Measurements from ENCODE around the gene TTYH3.

The TTYH3 gene

GRCh38 chr7:2613098-2613930, 18.5 kb upstream of the TTYH3 start:
- Histone ChIP-seq H3K36me3 (ENCODE audit: control insufficient read depth, insufficient read depth, low read length) (no peaks in the 10 kb centered on the region), H3K4me1 (ENCODE audit: control insufficient read depth, insufficient read depth, low read length) (no peaks in the 10 kb centered on the region), H3K27ac (ENCODE audit: low read depth, low read length) (no peak overlapping the region), H3K27me3 (ENCODE audit: control insufficient read depth, insufficient read depth, low read length) (peaks cover 2% of the 10 kb centered on the region), H3K9ac (ENCODE audit: low read length) (no peak overlapping the region), H3K4me3 (ENCODE audit: low read length) (no peak overlapping the region)

GRCh38 chr7:2613931-2614600, 17.7 kb upstream of the TTYH3 start:
- no peak overlapping the region for H3K27ac ChIP-seq (ENCODE audit: low read depth, low read length)
- no peaks in the 10 kb centered on the region for H3K36me3 ChIP-seq (ENCODE audit: control insufficient read depth, insufficient read depth, low read length)
- no peaks in the 10 kb centered on the region for H3K4me1 ChIP-seq (ENCODE audit: control insufficient read depth, insufficient read depth, low read length)
- H3K27me3 ChIP-seq (ENCODE audit: control insufficient read depth, insufficient read depth, low read length), result peaks cover 2% of the 10 kb centered on the region
- H3K9ac ChIP-seq (ENCODE audit: low read length), result no peak overlapping the region
- H3K4me3 ChIP-seq (ENCODE audit: low read length), result peak overlapping the region; percentile 12

GRCh38 chr7:2614631-2615330, 17.0 kb upstream of the TTYH3 start:
- H3K27ac ChIP-seq (ENCODE audit: low read depth, low read length), result no peak overlapping the region
- H3K4me3 ChIP-seq (ENCODE audit: low read length), result peak overlapping the region; percentile 12
- no peaks in the 10 kb centered on the region for H3K36me3 ChIP-seq (ENCODE audit: control insufficient read depth, insufficient read depth, low read length)
- no peak overlapping the region for H3K9ac ChIP-seq (ENCODE audit: low read length)
- H3K4me1 ChIP-seq (ENCODE audit: control insufficient read depth, insufficient read depth, low read length), result no peaks in the 10 kb centered on the region
- H3K27me3 ChIP-seq (ENCODE audit: control insufficient read depth, insufficient read depth, low read length), result peaks cover 2% of the 10 kb centered on the region

- Histone ChIP-seq H3K4me3 (ENCODE audit: low read length) (no peak overlapping the region), H3K9ac (ENCODE audit: low read length) (no peak overlapping the region), H3K27ac (ENCODE audit: low read depth, low read length) (no peak overlapping the region), H3K4me1 (ENCODE audit: control insufficient read depth, insufficient read depth, low read length) (peaks cover 5% of the 10 kb centered on the region), H3K27me3 (ENCODE audit: control insufficient read depth, insufficient read depth, low read length) (peaks cover 2% of the 10 kb centered on the region), H3K36me3 (ENCODE audit: control insufficient read depth, insufficient read depth, low read length) (no peaks in the 10 kb centered on the region)
Observed at GRCh38 chr7:2616387-2617324, 15.1 kb upstream of the TTYH3 start.

- Histone ChIP-seq H3K27me3 (ENCODE audit: control insufficient read depth, insufficient read depth, low read length) (peaks cover 2% of the 10 kb centered on the region), H3K36me3 (ENCODE audit: control insufficient read depth, insufficient read depth, low read length) (no peaks in the 10 kb centered on the region), H3K4me1 (ENCODE audit: control insufficient read depth, insufficient read depth, low read length) (peaks cover 6% of the 10 kb centered on the region), H3K4me3 (ENCODE audit: low read length) (no peak overlapping the region), H3K9ac (ENCODE audit: low read length) (no peak overlapping the region), H3K27ac (ENCODE audit: low read depth, low read length) (no peak overlapping the region)
Observed at GRCh38 chr7:2617325-2617905, 14.4 kb upstream of the TTYH3 start.

GRCh38 chr7:2619116-2619515, 12.7 kb upstream of the TTYH3 start:
- Histone ChIP-seq H3K27ac (ENCODE audit: low read depth, low read length) (no peak overlapping the region), H3K4me1 (ENCODE audit: control insufficient read depth, insufficient read depth, low read length) (peaks cover 6% of the 10 kb centered on the region), H3K9ac (ENCODE audit: low read length) (no peak overlapping the region), H3K36me3 (ENCODE audit: control insufficient read depth, insufficient read depth, low read length) (no peaks in the 10 kb centered on the region), H3K27me3 (ENCODE audit: control insufficient read depth, insufficient read depth, low read length) (no peaks in the 10 kb centered on the region), H3K4me3 (ENCODE audit: low read length) (no peak overlapping the region)

- no peak overlapping the region for H3K9ac ChIP-seq (ENCODE audit: low read length)
Observed at GRCh38 chr7:2621061-2621828, 10.5 kb upstream of the TTYH3 start.

GRCh38 chr7:2621948-2622640, 9.7 kb upstream of the TTYH3 start:
- H3K27me3 ChIP-seq (ENCODE audit: control insufficient read depth, insufficient read depth, low read length), result no peaks in the 10 kb centered on the region
- peaks cover 9% of the 10 kb centered on the region for H3K4me1 ChIP-seq (ENCODE audit: control insufficient read depth, insufficient read depth, low read length)
- no peaks in the 10 kb centered on the region for H3K36me3 ChIP-seq (ENCODE audit: control insufficient read depth, insufficient read depth, low read length)
- no peak overlapping the region for H3K4me3 ChIP-seq (ENCODE audit: low read length)
- no peak overlapping the region for H3K9ac ChIP-seq (ENCODE audit: low read length)
- no peak overlapping the region for H3K27ac ChIP-seq (ENCODE audit: low read depth, low read length)

More at GRCh38 chr7:2621061-2621828, 10.5 kb upstream of the TTYH3 start:
- Histone ChIP-seq H3K27ac (ENCODE audit: low read depth, low read length) (no peak overlapping the region), H3K4me1 (ENCODE audit: control insufficient read depth, insufficient read depth, low read length) (peaks cover 6% of the 10 kb centered on the region), H3K36me3 (ENCODE audit: control insufficient read depth, insufficient read depth, low read length) (no peaks in the 10 kb centered on the region), H3K27me3 (ENCODE audit: control insufficient read depth, insufficient read depth, low read length) (no peaks in the 10 kb centered on the region), H3K4me3 (ENCODE audit: low read length) (no peak overlapping the region)

GRCh38 chr7:2622869-2623697, 8.7 kb upstream of the TTYH3 start:
- H3K4me1 ChIP-seq (ENCODE audit: control insufficient read depth, insufficient read depth, low read length), result peaks cover 9% of the 10 kb centered on the region
- H3K4me3 ChIP-seq (ENCODE audit: low read length), result no peak overlapping the region
- H3K27ac ChIP-seq (ENCODE audit: low read depth, low read length), result no peak overlapping the region
- H3K27me3 ChIP-seq (ENCODE audit: control insufficient read depth, insufficient read depth, low read length), result no peaks in the 10 kb centered on the region
- no peaks in the 10 kb centered on the region for H3K36me3 ChIP-seq (ENCODE audit: control insufficient read depth, insufficient read depth, low read length)
- no peak overlapping the region for H3K9ac ChIP-seq (ENCODE audit: low read length)

- H3K27ac ChIP-seq (ENCODE audit: low read depth, low read length), result no peak overlapping the region
- no peak overlapping the region for H3K9ac ChIP-seq (ENCODE audit: low read length)
- H3K27me3 ChIP-seq (ENCODE audit: control insufficient read depth, insufficient read depth, low read length), result no peaks in the 10 kb centered on the region
- H3K4me1 ChIP-seq (ENCODE audit: control insufficient read depth, insufficient read depth, low read length), result peaks cover 9% of the 10 kb centered on the region
- no peak overlapping the region for H3K4me3 ChIP-seq (ENCODE audit: low read length)
- no peaks in the 10 kb centered on the region for H3K36me3 ChIP-seq (ENCODE audit: control insufficient read depth, insufficient read depth, low read length)
Observed at GRCh38 chr7:2623698-2624014, 8.1 kb upstream of the TTYH3 start.

All from rectal smooth muscle tissue (tissue), 1 donor.